Measurements from ENCODE around the gene TECPR1. TPM values are rescaled to one million over a fixed set of nuclear protein-coding genes. Genes with fewer than 3 reads are reported as not detected.

Gene TECPR1
- total and polyA plus RNA-seq, 2 of the 8 experiments (the other 6 are each of a cell fraction or from before 2014, with no cell fraction given): 1.3 to 11.1 TPM

- Histone ChIP-seq H2BK15ac (ENCODE audit: low read length) (no peak overlapping the region), H3K56ac (replicated peaks; ENCODE audit: insufficient read length, low read depth, low read length) (no peak overlapping the region), H3K18ac (ENCODE audit: extremely low read depth, low read length) (no peak overlapping the region), H3K4me3 (ENCODE audit: extremely low read depth in 1 of 4, insufficient read depth in 2 of 4, low read depth in 3 of 4, low read length in 4 of 4) (no peak overlapping the region), H3K4me1 (replicated peaks in 1 of 4; ENCODE audit: control insufficient read depth in 3 of 4, insufficient read depth in 4 of 4, low read length in 3 of 4) (no peaks in the 10 kb centered on the region; a peak in 3 of 7 replicates), H2AFZ (ENCODE audit: low read length) (no peak overlapping the region), H3K27ac (ENCODE audit: low read depth, low read length) (no peak overlapping the region; the same call in 1 of the 2 replicates), H2BK12ac (ENCODE audit: low read depth, low read length) (no peak overlapping the region), H2BK120ac (replicated peaks; ENCODE audit: low read depth, low read length) (no peak overlapping the region), H4K8ac (ENCODE audit: extremely low read depth, insufficient read depth, low read length) (no peak overlapping the region), H3K9ac (replicated peaks in 1 of 4; ENCODE audit: extremely low read depth in 1 of 4, low read depth in 3 of 4, low read length in 3 of 4) (no peak overlapping the region), H2BK5ac (ENCODE audit: low read depth, low read length) (no peak overlapping the region), H3K4me2 (ENCODE audit: insufficient read depth in 1 of 2, low read depth in 2 of 2, low read length in 2 of 2) (no peak overlapping the region), H2BK20ac (ENCODE audit: low read length) (no peak overlapping the region), H3K23ac (ENCODE audit: insufficient read length) (no peak overlapping the region), H3K36me3 (ENCODE audit: control insufficient read depth in 2 of 4, insufficient read depth in 4 of 4, low read length in 3 of 4) (no peaks in the 10 kb centered on the region), H3K14ac (ENCODE audit: insufficient read length) (no peak overlapping the region), H3K79me1 (ENCODE audit: low read depth, low read length) (no peaks in the 10 kb centered on the region), H3K23me2 (ENCODE audit: low read depth, low read length) (no peaks in the 10 kb centered on the region), H3K9me3 (ENCODE audit: insufficient read depth in 2 of 2, low read depth in 1 of 2, low read length in 1 of 2) (no peaks in the 10 kb centered on the region), H4K20me1 (replicated peaks in 1 of 2; ENCODE audit: control insufficient read depth in 1 of 2, insufficient read depth in 2 of 2, low read length in 2 of 2) (peaks cover 2 to 4% of the 10 kb centered on the region in 2 experiments), H3K79me2 (ENCODE audit: control insufficient read depth in 1 of 2, insufficient read depth in 2 of 2, low read length in 2 of 2) (no peaks in the 10 kb centered on the region), H4K91ac (replicated peaks; ENCODE audit: insufficient read length, low read length) (no peak overlapping the region), H3K4ac (replicated peaks; ENCODE audit: insufficient read length, low read depth, low read length) (no peak overlapping the region), H4K5ac (ENCODE audit: insufficient read length, low read depth, low read length) (no peak overlapping the region), H2AK5ac (ENCODE audit: low read depth, low read length) (no peak overlapping the region), H3K27me3 (replicated peaks in 1 of 4; ENCODE audit: control insufficient read depth in 3 of 4, extremely low read depth in 1 of 4, insufficient read depth in 3 of 4, low read length in 3 of 4) (no peaks in the 10 kb centered on the region)
- FAIRE-seq (no peak), DNase-seq (ENCODE audit: low read depth in 1 of 2, low spot score in 2 of 2) (no peak)
- no peak for TF ChIP-seq ZNF274 (IDR thresholded peaks at IDR 0.05; ENCODE audit: borderline replicate concordance, extremely low read depth, low read length)
- TF ChIP-seq TCF12 (IDR thresholded peaks at IDR 0.05; ENCODE audit: low read depth, low read length): no peak
- CTCF ChIA-PET (ENCODE audit: partially characterized antibody): interaction anchor here (1.1 to 3.1 kb wide), 3 partner anchors 10 to 212 kb away, joined by 4 to 9 read pairs (median 4); no protein-coding TSS in a partner anchor
- WGBS, 2 experiments (ENCODE audit: extremely low coverage in 1 of 2, insufficient coverage in 1 of 2, insufficient read length in 1 of 2, insufficient replicate concordance in 2 of 2, low coverage in 1 of 2, low lambda C conversion rate in 2 of 2, missing lambda C conversion rate in 1 of 2): 86% methylated on average over 23 of the region's 32 CpGs; no CpG with 5 or more reads in 1 of the 2 experiments
- POLR2A ChIA-PET (ENCODE audit: partially characterized antibody): no interaction called here
These were observed 18.6 kb downstream of the TECPR1 start for GRCh38 chr7:98233219-98234070.
